ENCODE data around the gene ASNSD1.
"Not testable (repeated sequence)": the region's sequence is repeated elsewhere in the genome, so short reads cannot be mapped to it uniquely, and the experiment has no call there.

Gene ASNSD1

DNA sequence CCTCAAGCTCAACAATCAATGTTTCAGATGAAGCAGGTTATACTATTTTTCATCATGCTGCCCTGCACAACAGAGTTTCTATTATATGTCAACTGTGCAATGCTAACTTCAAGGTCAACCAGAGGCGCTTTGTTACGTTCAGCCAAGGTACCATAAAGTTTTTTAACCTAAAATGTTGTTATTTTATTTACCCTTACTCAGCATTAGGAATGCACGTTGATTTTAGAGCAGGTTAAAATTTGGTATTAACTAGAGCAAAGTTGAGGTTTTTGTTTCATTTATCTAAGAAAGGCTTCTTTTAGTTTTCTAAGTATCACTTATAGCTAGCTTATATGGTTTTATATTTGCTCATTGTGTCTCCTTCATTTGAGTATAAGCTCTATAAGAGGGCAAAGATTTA is 35.0 kb downstream of the ASNSD1 start:
- DNase-seq = no peak

DNA sequence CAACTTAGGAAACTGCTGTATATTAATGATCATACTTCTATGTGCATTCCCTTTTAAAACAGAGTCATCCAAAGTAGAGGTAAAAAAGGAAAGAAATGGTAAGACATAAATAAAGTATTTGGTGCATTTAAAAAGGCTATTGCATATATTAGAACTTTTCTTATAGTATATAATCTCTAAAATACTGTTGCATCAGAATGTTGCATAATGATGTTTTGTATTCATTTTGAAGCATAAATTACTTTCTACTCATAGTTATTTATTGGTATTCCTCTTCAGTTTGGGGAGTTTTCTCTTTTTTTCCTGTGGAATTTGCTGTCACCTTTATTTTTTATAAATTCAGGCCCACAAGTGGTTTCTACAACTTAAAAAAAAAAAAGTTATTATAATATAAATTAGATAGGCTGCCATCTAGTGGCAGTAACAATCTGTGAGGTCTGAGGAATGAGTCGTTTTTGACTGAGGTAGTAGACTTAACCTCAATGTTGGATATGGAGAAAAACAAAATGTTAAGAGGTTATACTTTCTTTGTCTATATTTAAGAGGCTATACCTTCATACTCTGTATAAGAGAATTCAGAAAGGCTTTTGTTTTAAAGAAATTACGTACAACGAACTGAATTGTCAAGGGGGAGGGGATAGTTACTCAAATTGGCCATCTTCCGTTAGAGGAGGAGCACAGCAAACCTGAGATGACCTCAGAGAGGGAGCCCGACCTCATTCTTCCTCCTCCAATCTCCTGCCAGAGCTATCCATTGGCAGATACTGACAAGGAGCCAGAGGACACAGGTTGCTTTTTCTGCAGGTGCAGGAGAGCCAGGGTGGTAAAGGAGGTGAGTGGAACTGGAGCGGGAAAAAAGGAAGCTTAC is 37.0 kb downstream of the ASNSD1 start:
- peak in 1 of 2 experiments; percentile 53 for DNase-seq

DNA sequence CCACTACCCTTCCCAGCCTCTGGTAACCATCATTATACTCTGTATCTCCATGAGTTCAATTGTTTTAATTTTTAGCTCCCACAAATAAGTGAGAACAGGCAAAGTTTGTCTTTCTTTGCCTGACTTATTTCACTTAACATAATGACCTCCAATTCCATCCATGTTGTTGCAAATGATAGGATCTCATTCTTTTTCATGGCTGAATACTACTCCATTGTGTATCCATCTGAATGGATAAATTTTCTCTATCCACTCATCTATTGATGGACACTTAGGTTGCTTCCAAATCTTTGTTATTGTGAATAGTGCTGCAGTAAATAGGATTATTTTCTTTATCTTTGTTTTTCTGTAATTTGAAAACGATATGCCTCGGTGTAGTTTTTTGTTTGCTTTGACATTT is 39.4 kb downstream of the ASNSD1 start:
- no peak for DNase-seq

DNA sequence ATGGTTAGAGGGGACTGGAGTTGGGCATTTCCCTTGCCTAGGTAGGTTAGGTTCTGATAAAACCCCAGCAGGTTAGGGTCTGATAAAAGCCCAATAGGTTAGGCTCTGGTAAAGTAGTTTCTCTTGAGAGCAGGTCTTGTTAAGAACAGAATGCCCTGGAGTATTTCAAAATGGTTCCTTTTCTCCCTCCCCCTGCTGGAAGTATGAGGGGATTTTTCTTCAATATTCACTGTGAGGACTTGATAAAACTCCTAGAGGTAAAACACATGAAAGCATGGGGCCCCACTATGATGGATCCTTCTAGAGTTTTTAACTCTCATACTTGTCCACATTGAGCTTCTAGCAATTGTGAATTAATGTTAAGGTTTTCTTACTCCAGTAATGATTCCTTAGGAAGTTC is 40.8 kb downstream of the ASNSD1 start:
- peak in 1 of 2 experiments; percentile 5 for DNase-seq

DNA sequence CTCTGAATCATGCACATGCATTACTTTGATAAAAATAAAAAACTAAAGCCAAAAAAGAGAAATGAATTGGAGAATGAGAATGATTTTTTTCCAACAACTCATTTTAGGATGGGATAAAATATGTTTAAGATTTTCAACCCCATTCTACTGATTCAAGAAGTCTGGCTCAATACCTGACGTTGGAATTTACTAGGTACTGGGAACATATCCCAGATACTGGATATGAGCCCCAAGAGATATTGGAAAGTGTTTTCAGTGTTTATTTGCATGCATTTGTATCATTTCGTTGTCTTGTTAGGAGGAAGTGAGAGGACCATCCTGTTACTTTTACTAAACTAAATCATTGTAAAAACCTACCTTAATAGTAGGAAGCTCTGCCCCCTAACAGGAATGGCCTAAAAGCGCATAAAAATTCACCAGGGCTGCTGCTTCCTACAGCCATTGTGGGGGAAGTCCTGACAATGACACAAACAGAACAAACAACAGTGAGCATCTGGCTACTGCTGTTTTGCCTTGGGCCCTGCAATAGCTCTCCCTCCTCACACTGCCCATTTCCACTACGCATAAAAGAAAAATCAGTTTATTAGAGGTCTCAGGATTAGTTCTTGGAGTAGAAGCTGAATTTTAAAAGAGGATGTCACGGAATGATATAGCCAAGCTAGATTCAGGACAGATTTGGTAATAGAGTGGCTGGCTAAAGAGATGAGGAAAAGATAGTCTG is 48.4 kb downstream of the ASNSD1 start:
- no peak for DNase-seq

DNA sequence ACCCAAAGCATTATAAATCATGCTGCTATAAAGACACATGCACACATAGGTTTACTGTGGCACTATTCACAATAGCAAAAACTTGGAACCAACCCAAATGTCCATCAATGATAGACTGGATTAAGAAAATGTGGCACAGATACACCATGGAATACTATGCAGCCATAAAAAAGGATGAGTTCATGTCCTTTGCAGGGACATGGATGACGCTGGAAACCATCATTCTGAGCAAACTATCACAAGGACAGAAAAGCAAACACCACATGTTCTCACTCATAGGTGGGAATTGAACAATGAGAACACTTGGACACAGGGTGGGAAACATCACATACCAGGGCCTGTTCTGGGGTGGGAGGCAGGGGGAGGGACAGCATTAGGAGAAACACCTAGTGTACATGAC is 56.3 kb downstream of the ASNSD1 start:
- DNase-seq = not testable (repeated sequence)

DNA sequence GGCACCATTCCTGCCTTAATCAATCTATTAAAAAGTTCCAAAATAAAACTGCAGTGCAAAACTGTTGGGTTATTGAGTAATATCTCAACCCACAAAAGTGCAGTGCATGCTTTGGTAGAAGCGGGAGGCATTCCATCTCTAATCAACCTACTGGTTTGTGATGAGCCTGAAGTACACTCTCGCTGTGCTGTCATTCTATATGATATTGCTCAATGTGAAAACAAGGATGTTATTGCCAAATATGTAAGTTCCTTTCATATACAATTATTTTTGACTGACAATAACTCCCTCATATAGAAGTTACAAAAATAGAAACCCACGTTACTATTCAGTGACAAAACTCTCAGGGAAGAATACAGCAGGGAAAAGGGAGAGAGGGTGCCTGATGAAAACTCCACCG is 58.3 kb downstream of the ASNSD1 start:
- no peak for DNase-seq

Data from SW 1271 (cell line).